ENCODE results near the gene RPL7L1.

DNA sequence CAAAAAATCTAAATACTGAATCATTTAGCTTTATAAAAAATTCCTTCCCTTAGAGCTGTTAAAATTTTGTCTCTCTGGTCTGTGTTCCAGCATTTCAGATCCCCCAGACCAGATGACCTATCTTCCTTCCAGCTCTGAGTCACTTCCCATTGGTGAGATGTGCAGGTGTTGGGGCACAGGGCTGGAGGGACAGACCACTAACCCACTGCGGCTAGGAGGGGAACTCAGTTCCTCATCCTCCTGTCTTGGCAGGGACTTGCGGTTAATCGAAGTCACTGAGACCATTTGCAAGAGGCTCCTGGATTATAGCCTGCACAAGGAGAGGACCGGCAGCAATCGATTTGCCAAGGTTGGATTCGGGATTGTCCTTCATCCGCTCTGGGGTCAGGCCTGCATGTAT is 55.9 kb downstream of the RPL7L1 start:
- TF ChIP-seq, protein P1, sequence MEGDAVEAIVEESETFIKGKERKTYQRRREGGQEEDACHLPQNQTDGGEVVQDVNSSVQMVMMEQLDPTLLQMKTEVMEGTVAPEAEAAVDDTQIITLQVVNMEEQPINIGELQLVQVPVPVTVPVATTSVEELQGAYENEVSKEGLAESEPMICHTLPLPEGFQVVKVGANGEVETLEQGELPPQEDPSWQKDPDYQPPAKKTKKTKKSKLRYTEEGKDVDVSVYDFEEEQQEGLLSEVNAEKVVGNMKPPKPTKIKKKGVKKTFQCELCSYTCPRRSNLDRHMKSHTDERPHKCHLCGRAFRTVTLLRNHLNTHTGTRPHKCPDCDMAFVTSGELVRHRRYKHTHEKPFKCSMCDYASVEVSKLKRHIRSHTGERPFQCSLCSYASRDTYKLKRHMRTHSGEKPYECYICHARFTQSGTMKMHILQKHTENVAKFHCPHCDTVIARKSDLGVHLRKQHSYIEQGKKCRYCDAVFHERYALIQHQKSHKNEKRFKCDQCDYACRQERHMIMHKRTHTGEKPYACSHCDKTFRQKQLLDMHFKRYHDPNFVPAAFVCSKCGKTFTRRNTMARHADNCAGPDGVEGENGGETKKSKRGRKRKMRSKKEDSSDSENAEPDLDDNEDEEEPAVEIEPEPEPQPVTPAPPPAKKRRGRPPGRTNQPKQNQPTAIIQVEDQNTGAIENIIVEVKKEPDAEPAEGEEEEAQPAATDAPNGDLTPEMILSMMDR (conservative IDR thresholded peaks at IDR 0.05 in 1 of 2, IDR thresholded peaks at IDR 0.05 in 1 of 2; ENCODE audit: extremely low read depth in 1 of 2, insufficient read depth in 1 of 2, low read depth in 1 of 2, low read length in 2 of 2), result no peak
- TF ChIP-seq EZH2 (IDR thresholded peaks at IDR 0.05; ENCODE audit: borderline replicate concordance, low read length), result no peak

All from mammary epithelial cell (primary cell).